AG09319 (cell line): Measurements from ENCODE around the gene POU6F1.
"Not testable (repeated sequence)": the region's sequence is repeated elsewhere in the genome, so short reads cannot be mapped to it uniquely, and the experiment has no call there.

ENCODE experiments used
- DNase-seq: peaks from one replicate; pipeline ENCODE4 v3.0.0-alpha.2; 2010; ENCODE audit warnings: low read depth; ENCODE audit errors: extremely low read depth
- CTCF ChIP-seq: IDR thresholded peaks from 2 replicates; pipeline ENCODE4 v1.5.1; 2011; ENCODE audit warnings: low read depth, mild to moderate bottlenecking, inconsistent platforms, low read length, moderate library complexity

Gene POU6F1

GRCh38 chr12:51225771-51226170 lies 7.9 kb upstream of the POU6F1 start:
- no peak for TF ChIP-seq CTCF
- DNase-seq: no peak

- no peak for TF ChIP-seq CTCF
- DNase-seq: no peak
These were observed 7.4 kb upstream of the POU6F1 start for GRCh38 chr12:51225234-51225633.

GRCh38 chr12:51224625-51225024 lies 6.8 kb upstream of the POU6F1 start:
- no peak for TF ChIP-seq CTCF
- DNase-seq: no peak

- TF ChIP-seq CTCF: no peak
- no peak for DNase-seq
These were observed 4.6 kb upstream of the POU6F1 start for GRCh38 chr12:51222461-51222860.

GRCh38 chr12:51219857-51220256 lies 2.0 kb upstream of the POU6F1 start:
- DNase-seq: not testable (repeated sequence)

GRCh38 chr12:51219322-51219721 lies 1.5 kb upstream of the POU6F1 start:
- no peak for TF ChIP-seq CTCF
- no peak for DNase-seq

GRCh38 chr12:51218607-51219161 lies 822 bp upstream of the POU6F1 start:
- TF ChIP-seq CTCF: no peak

GRCh38 chr12:51217133-51217967 lies 512 bp downstream of the POU6F1 start:
- no peak for DNase-seq
- TF ChIP-seq CTCF: peak; percentile 35

More at GRCh38 chr12:51218607-51219161, 822 bp upstream of the POU6F1 start:
- DNase-seq: no peak
